Mesenchymal stem cell (in vitro differentiated cells and primary cell): Measurements from ENCODE around the gene COX7B2.
A peak's percentile ranks its signal among the peaks of the same experiment; 100 is the strongest.

ENCODE experiments used
- DNase-seq: peaks from one replicate; pipeline ENCODE4 v3.0.0-alpha.2; 2013
- H2AFZ ChIP-seq: one replicate; pipeline ENCODE4 v1.6.1; 2013; ENCODE audit warnings: low read depth, mild to moderate bottlenecking, control low read depth, inconsistent platforms, low read length, moderate library complexity
- H2AK5ac ChIP-seq: 2 replicates; pipeline ENCODE4 v1.6.1; 2013; ENCODE audit warnings: low read length, moderate library complexity, mild to moderate bottlenecking, inconsistent platforms; ENCODE audit not compliant: severe bottlenecking
- H2BK120ac ChIP-seq: one replicate; pipeline ENCODE4 v1.6.1; 2013; ENCODE audit warnings: low read depth, mild to moderate bottlenecking, inconsistent platforms, low read length, moderate library complexity
- H2BK12ac ChIP-seq, 2 experiments: one replicate each; pipeline ENCODE4 v1.6.1; 2013; ENCODE audit warnings: inconsistent platforms in 2 of 2, low read length in 2 of 2, mild to moderate bottlenecking in 2 of 2, moderate library complexity in 2 of 2, control low read depth in 1 of 2
- H2BK15ac ChIP-seq: one replicate; pipeline ENCODE4 v1.6.1; 2013; ENCODE audit warnings: mild to moderate bottlenecking, low read depth, inconsistent platforms; ENCODE audit not compliant: poor library complexity, severe bottlenecking
- H2BK5ac ChIP-seq: 2 replicates; pipeline ENCODE4 v1.6.1; 2013; ENCODE audit warnings: low read depth, mild to moderate bottlenecking, low read length, control low read depth, inconsistent platforms; ENCODE audit not compliant: poor library complexity, severe bottlenecking
- H3K14ac ChIP-seq, 2 experiments: one replicate each; pipeline ENCODE4 v1.6.1; 2013; ENCODE audit warnings: inconsistent platforms in 2 of 2, low read length in 2 of 2, control low read depth in 1 of 2, mild to moderate bottlenecking in 1 of 2, moderate library complexity in 1 of 2
- H3K18ac ChIP-seq, 2 experiments: one replicate each; pipeline ENCODE4 v1.6.1; 2013; ENCODE audit warnings: inconsistent platforms in 2 of 2, low read length in 2 of 2, control low read depth in 1 of 2, low read depth in 1 of 2, mild to moderate bottlenecking in 1 of 2
- H3K23ac ChIP-seq, 2 experiments: one replicate each; pipeline ENCODE4 v1.6.1; 2013; ENCODE audit warnings: inconsistent platforms in 2 of 2, low read length in 2 of 2, mild to moderate bottlenecking in 2 of 2, moderate library complexity in 2 of 2, control low read depth in 1 of 2
- H3K27ac ChIP-seq: 2 replicates; pipeline ENCODE4 v1.5.1; 2013; ENCODE audit warnings: mild to moderate bottlenecking, moderate library complexity, low read length, control low read depth, inconsistent platforms; ENCODE audit not compliant: poor library complexity, severe bottlenecking
- H3K27me3 ChIP-seq, 2 experiments: 2 replicates each; pipeline versions ENCODE4 v1.6.1 to v1.7.0; 2013; ENCODE audit warnings: low read length in 2 of 2, mild to moderate bottlenecking in 2 of 2, moderate library complexity in 2 of 2, control low read depth in 1 of 2, inconsistent platforms in 1 of 2; ENCODE audit not compliant: control insufficient read depth in 1 of 2, insufficient read depth in 1 of 2
- H3K36me3 ChIP-seq, 2 experiments: 2 replicates each; pipeline versions ENCODE4 v1.6.1 to v1.7.0; 2013; ENCODE audit warnings: low read length in 2 of 2, control low read depth in 1 of 2, inconsistent platforms in 1 of 2, low read depth in 1 of 2, mild to moderate bottlenecking in 1 of 2; ENCODE audit not compliant: insufficient read depth in 2 of 2, control insufficient read depth in 1 of 2
- H3K4ac ChIP-seq, 2 experiments: one replicate each; pipeline ENCODE4 v1.6.1; 2013; ENCODE audit warnings: inconsistent platforms in 2 of 2, low read length in 2 of 2, mild to moderate bottlenecking in 2 of 2, moderate library complexity in 2 of 2, control low read depth in 1 of 2, low read depth in 1 of 2
- H3K4me1 ChIP-seq: 2 replicates; pipeline ENCODE4 v1.6.1; 2013; ENCODE audit warnings: low read depth, low read length, control low read depth; ENCODE audit not compliant: control insufficient read depth, insufficient read depth
- H3K4me2 ChIP-seq: 2 replicates; pipeline ENCODE4 v1.6.1; 2013; ENCODE audit warnings: low read length, mild to moderate bottlenecking, inconsistent platforms; ENCODE audit not compliant: poor library complexity, severe bottlenecking
- H3K4me3 ChIP-seq, 2 experiments: 2 replicates each; pipeline versions ENCODE4 v1.5.1 to v1.7.0; 2013; ENCODE audit warnings: low read length in 2 of 2, mild to moderate bottlenecking in 2 of 2, control low read depth in 1 of 2, low read depth in 1 of 2; ENCODE audit not compliant: insufficient read depth in 1 of 2
- H3K79me1 ChIP-seq: replicated peaks from 2 replicates; pipeline ENCODE4 v1.6.1; 2013; ENCODE audit warnings: mild to moderate bottlenecking, control low read depth, low read length, inconsistent platforms; ENCODE audit not compliant: poor library complexity, severe bottlenecking
- H3K9ac ChIP-seq: 2 replicates; pipeline ENCODE4 v1.7.0; 2013; ENCODE audit warnings: mild to moderate bottlenecking, low read length, moderate library complexity
- H3K9me3 ChIP-seq: 2 replicates; pipeline ENCODE4 v1.7.0; 2013; ENCODE audit warnings: mild to moderate bottlenecking, low read length; ENCODE audit not compliant: control insufficient read depth
- H4K8ac ChIP-seq: one replicate; pipeline ENCODE4 v1.6.1; 2013; ENCODE audit warnings: inconsistent platforms, mild to moderate bottlenecking, low read length, moderate library complexity
- H4K91ac ChIP-seq: one replicate; pipeline ENCODE4 v1.6.1; 2013; ENCODE audit warnings: mild to moderate bottlenecking, low read length, inconsistent platforms
- WGBS: methylation state at CpG from one replicate; pipeline ENCODE4 v1.1.7; 2013; ENCODE audit warnings: mixed read lengths; 5-methylcytosine and 5-hydroxymethylcytosine counted together

COX7B2 gene

GRCh38 chr4:46817806-46818205, 91.2 kb downstream of the COX7B2 start:
- WGBS: no CpG with 5 or more reads among the region's 1 CpG

DNA sequence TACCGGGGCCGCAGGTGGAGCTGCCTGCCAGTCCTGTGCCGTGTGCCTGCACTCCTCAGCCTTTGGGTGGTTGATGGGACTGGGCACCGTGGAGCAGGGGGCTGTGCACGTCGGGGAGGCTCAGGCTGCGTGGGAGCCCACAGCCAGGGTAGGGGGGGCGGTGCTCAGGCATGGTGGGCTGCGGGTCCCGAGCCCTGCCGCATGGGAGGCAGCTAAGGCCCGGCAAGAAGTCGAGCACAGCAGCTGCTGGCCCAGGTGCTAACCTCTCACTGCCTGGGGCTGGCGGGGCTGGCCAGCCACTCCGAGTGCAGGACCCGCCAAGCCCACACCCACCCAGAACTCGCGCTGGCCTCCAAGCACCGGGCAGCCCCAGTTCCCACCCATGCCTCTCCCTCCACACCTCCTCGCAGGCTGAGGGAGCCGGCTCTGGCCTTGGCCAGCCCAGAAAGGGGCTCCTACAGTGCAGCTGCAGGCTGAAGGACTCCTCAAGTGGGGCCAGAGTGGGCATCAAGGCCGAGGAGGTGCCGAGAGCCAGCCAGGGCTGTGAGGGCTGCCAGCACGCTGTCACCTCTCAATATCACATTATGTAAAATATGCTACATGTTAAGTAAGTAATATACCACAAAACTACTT, 104.1 kb downstream of the COX7B2 start:
- WGBS: 90% methylated on average over 13 of the region's 24 CpGs
- Histone ChIP-seq H3K9me3 (no peaks in the 10 kb centered on the region), H2BK5ac (no peak overlapping the region), H3K23ac (no peak overlapping the region), H3K27ac (no peak overlapping the region), H3K4me1 (no peaks in the 10 kb centered on the region), H3K4me2 (no peak overlapping the region), H3K9ac (no peak overlapping the region), H3K14ac (no peak overlapping the region), H3K18ac (no peak overlapping the region), H4K91ac (no peak overlapping the region), H2BK12ac (no peak overlapping the region), H3K79me1 (no peaks in the 10 kb centered on the region), H2BK120ac (no peak overlapping the region), H2AK5ac (no peak overlapping the region), H2AFZ (no peak overlapping the region), H3K4me3 (no peak overlapping the region), H4K8ac (no peak overlapping the region), H3K4ac (no peak overlapping the region), H2BK15ac (no peak overlapping the region), H3K27me3 (no peaks in the 10 kb centered on the region), H3K36me3 (no peaks in the 10 kb centered on the region)
- no peak for DNase-seq

More at GRCh38 chr4:46817806-46818205, 91.2 kb downstream of the COX7B2 start:
- H3K18ac ChIP-seq: no peak overlapping the region
- H3K4ac ChIP-seq: no peak overlapping the region
- no peak overlapping the region for H3K23ac ChIP-seq
- no peak overlapping the region for H2BK120ac ChIP-seq
- no peaks in the 10 kb centered on the region for H3K9me3 ChIP-seq
- no peak overlapping the region for H3K9ac ChIP-seq
- H3K36me3 ChIP-seq: no peaks in the 10 kb centered on the region
- H3K4me1 ChIP-seq: no peaks in the 10 kb centered on the region
- H2BK5ac ChIP-seq: no peak overlapping the region
- H3K27ac ChIP-seq: no peak overlapping the region
- no peak overlapping the region for H3K4me2 ChIP-seq
- H3K27me3 ChIP-seq: no peaks in the 10 kb centered on the region
- no peaks in the 10 kb centered on the region for H3K79me1 ChIP-seq
- no peak overlapping the region for H3K14ac ChIP-seq
- H4K8ac ChIP-seq: no peak overlapping the region
- H2AFZ ChIP-seq: no peak overlapping the region
- DNase-seq: no peak
- no peak overlapping the region for H2AK5ac ChIP-seq
- no peak overlapping the region for H2BK15ac ChIP-seq
- no peak overlapping the region for H2BK12ac ChIP-seq
- no peak overlapping the region for H4K91ac ChIP-seq
- no peak overlapping the region for H3K4me3 ChIP-seq

DNA sequence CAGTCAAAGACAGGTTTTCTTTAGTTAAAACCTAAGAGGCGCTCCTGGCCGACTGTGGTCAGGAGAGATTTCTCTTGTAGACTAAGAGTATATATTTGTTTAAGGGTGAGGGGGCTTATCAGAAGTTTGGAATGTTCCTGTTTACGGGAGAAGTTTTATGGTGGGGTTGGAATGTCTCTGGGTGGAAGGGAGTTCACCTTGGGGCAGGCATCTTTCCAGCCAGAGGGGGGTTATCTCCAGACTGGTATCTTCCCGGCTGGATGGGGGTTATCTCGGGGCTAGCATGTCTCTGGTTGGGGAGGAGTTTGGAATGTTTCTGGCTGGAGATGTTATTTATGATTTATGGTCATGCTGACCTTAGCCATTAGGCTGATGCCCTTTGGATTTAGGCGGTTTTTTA, 116.0 kb downstream of the COX7B2 start:
- no peak overlapping the region for H2BK5ac ChIP-seq
- 58% methylated on average over 6 of the region's 6 CpGs for WGBS
- no peaks in the 10 kb centered on the region for H3K27me3 ChIP-seq
- no peaks in the 10 kb centered on the region for H3K9me3 ChIP-seq
- no peak overlapping the region for H2BK12ac ChIP-seq
- H3K4me2 ChIP-seq: no peak overlapping the region
- no peaks in the 10 kb centered on the region for H3K36me3 ChIP-seq
- H3K4me1 ChIP-seq: no peaks in the 10 kb centered on the region
- H3K79me1 ChIP-seq: no peaks in the 10 kb centered on the region
- H4K8ac ChIP-seq: no peak overlapping the region
- no peak overlapping the region for H2BK120ac ChIP-seq
- H3K27ac ChIP-seq: no peak overlapping the region
- no peak overlapping the region for H3K14ac ChIP-seq
- H4K91ac ChIP-seq: no peak overlapping the region
- H3K23ac ChIP-seq: no peak overlapping the region
- no peak overlapping the region for H3K9ac ChIP-seq
- H3K4ac ChIP-seq: no peak overlapping the region
- no peak overlapping the region for H2BK15ac ChIP-seq
- no peak overlapping the region for H3K18ac ChIP-seq
- no peak overlapping the region for H3K4me3 ChIP-seq
- no peak overlapping the region for H2AK5ac ChIP-seq
- no peak for DNase-seq
- no peak overlapping the region for H2AFZ ChIP-seq

DNA sequence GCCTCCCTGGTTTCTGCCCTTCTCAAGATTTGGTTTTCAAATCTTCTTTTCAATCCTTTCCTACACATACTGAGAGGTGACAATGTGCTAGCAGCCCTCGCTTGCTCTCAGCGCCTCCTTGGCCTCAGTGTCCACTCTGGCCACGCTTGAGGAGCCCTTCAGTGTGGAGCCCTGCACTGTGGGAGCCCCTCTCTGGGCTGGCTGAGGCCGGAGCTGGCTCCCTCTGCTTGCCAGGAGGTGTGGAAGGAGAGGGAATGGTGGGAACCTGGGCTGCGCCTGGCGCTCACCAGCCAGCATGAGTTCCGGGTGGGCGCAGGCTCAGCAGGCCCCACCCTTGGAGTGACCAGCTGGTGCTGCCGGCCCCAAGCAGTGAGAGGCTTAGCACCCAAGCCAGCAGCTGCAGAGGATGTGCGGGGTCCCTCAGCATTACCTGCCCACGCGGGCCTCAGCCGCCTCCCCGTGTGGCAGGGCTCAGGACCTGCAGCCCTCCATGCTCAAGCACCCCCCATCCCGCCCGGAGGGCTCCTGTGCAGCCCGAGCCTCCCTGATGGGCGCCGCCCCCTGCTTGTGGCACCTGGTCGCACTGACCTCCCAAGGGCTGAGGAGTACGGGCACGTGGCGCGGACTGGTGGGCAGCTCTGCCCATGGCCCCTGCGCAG, 127.5 kb downstream of the COX7B2 start:
- Histone ChIP-seq H3K9me3 (no peaks in the 10 kb centered on the region), H4K91ac (no peak overlapping the region), H3K18ac (no peak overlapping the region), H4K8ac (no peak overlapping the region), H3K4me3 (peak overlapping the region in 1 of 2 experiments; percentile 32), H3K36me3 (no peaks in the 10 kb centered on the region), H2BK120ac (no peak overlapping the region), H3K9ac (no peak overlapping the region), H2BK12ac (no peak overlapping the region), H3K27me3 (no peaks in the 10 kb centered on the region), H2BK5ac (no peak overlapping the region), H2BK15ac (no peak overlapping the region), H3K27ac (no peak overlapping the region), H3K14ac (peak overlapping the region in 1 of 2 experiments; percentile 14), H2AFZ (no peak overlapping the region), H3K79me1 (no peaks in the 10 kb centered on the region), H3K4me1 (no peaks in the 10 kb centered on the region), H3K4ac (no peak overlapping the region), H3K4me2 (no peak overlapping the region), H2AK5ac (no peak overlapping the region), H3K23ac (no peak overlapping the region)
- DNase-seq: no peak
- 95% methylated on average over 25 of the region's 25 CpGs for WGBS
